ACHN (cell line): ENCODE results near the gene TBATA.

Experiments used
- DNase-seq: peaks from one replicate; pipeline ENCODE4 v3.0.0-alpha.2; 2015
- in situ Hi-C: cut with HindIII; loops from 2 replicates; pipeline ENCODE4 v1.10.0; 2017; ENCODE audit warnings: low sequenced_read_pairs, low pct_ligation_motif_present, low pct_unique_long_range_greater_than_20kb

The TBATA gene

DNA sequence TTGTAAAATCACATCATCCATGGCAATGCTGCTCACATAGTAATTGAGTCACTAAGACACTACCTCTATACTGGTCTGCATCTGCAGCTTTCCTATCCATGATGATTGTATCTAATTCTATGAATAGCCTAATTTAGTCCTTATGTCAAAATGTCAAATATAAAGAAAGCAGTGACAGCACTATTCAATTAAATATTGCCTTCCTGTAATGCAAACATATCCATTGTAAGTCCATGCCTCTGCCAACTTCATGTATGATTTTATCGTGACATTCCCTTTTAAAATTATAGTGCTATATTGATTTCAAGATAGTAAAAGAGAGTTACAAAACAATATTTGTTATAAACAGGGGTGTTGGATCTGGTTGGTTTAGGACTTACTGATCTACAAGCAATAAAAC is 25.8 kb upstream of the TBATA start:
- DNase-seq: no peak
- in situ Hi-C loops: no loop called here

GRCh38 chr10:70809726-70810125 is 24.5 kb upstream of the TBATA start:
- in situ Hi-C loops: no loop called here
- no peak for DNase-seq

- in situ Hi-C loops: no loop called here
- no peak for DNase-seq
These were observed 23.9 kb upstream of the TBATA start for GRCh38 chr10:70809011-70809611.

GRCh38 chr10:70807556-70807955 is 22.4 kb upstream of the TBATA start:
- in situ Hi-C loops: no loop called here
- no peak for DNase-seq

DNA sequence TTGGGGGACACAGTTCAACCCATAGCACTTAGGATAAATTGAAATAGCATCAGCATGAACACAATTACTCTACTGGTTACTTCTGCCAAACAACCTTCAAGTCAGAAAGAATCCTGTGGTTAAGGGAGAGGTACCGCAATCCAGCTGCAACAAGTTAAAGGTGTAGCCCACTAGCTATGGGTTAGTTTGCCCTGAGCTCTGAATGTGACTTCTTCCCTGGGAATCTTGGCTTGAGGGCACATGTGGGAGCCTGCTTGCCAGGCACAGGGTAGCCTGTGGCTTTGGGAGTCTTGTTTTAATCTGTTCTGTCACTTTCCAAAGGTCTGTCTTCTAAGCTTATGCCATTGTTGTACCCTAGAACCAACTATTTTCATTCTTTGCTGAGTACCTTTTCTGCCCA is 21.7 kb upstream of the TBATA start:
- in situ Hi-C loops: no loop called here
- DNase-seq: no peak

DNA sequence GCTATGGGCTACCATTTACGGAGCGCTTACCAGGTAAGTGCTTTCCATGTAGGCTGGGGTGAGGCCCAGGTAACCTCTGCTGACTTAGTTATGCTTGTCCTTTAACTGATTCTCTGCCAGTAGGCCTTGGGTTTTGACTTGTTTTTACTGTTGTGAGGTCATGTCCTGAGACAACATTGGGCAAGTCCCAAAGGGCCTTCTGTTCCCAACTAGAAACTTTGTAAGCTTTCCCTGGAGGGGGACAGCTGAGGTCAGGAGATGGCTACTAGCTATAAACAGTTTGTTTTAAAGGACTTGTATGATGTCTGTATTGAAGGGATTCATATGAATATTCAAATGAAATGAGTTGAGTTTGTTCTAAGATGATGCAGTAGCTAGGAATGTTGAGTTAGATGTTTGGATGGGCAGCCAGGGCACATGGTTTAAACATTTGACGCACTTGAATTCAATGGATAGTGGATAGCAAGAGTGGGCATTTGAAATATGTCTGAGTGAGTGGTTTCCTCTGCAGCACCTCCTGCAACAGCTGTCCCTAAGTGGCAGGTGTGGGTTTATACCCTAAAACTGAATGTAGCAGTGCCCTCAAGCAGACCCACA is 20.5 kb upstream of the TBATA start:
- in situ Hi-C loops: no loop called here
- no peak for DNase-seq

DNA sequence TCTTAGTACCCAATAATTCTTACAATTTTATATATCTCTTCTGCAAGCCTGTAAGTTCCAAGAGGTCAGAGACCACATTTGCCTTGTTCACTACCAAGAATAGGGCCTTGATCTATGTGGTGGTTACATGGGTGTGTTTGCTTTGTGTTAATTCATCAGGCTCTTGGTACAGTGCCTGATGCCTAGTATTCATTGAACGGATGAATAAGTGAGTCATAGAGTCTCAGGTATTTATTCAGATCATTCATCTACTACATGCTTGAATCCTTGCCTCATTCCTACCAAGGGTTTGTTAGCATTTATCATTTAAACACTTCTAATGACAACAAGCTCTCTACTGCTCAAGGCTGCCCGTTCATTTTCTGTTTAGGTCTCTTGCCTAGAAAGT is 19.2 kb upstream of the TBATA start:
- DNase-seq: no peak
- in situ Hi-C loops: no loop called here

DNA sequence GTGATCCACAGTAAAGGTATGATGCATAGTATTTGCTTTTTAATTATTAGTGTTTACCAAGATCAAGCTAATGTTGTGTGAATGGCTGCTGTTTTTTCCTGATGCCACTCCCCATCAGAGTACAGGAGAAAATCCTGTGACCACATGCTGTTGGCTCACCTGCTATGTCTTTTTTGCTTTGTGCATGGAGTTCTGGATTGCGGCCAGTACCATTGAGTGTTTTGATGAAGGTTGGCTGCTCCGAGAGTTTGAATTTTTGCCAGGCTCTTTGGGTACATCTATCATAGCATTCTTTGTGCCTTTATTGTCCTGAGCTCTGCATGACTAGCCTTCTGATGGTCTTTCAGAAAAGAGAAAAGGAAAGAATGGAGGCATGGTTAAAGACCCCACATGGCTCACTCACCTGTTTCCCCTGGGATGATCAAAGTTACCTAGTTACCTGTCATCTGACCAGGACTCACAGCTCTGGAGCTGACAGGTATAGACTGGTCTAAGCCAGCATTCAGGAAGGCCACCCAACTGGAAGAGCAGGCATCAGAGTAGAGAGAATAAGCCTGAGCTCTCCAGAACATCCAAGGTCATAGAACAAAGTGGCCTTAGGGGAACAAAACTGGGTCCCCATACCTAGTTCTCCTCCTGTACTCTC is 18.7 kb upstream of the TBATA start:
- in situ Hi-C loops: no loop called here
- DNase-seq: no peak

GRCh38 chr10:70801854-70802253 is 16.7 kb upstream of the TBATA start:
- DNase-seq: no peak
- in situ Hi-C loops: no loop called here

- in situ Hi-C loops: no loop called here
- DNase-seq: no peak
These were observed 13.9 kb upstream of the TBATA start for GRCh38 chr10:70799124-70799523.

GRCh38 chr10:70797840-70798239 is 12.7 kb upstream of the TBATA start:
- in situ Hi-C loops: no loop called here
- no peak for DNase-seq

DNA sequence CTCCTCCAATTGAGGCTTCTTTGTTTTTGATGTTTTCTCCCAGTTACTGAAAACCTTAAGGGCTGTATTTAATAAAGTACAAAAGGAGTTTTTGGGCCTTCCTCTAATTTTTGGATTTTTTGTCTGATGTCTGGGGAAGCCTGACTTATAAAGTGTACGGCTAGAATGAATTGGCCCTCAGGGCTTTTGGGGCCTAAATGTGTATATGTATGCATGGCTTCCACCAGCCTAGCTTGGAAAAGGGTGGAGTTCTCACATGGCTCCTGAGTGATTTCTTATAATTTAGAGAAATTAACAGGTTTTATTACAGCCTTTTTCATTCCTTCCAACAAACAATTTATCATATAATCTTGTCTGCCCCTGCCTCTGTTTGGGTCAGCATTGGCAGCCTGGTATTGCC is 10.4 kb upstream of the TBATA start:
- in situ Hi-C loops: no loop called here

GRCh38 chr10:70791386-70792039 is 6.3 kb upstream of the TBATA start:
- in situ Hi-C loops: no loop called here
- DNase-seq: no peak

More for the DNA sequence above, 10.4 kb upstream of the TBATA start:
- DNase-seq: no peak

DNA sequence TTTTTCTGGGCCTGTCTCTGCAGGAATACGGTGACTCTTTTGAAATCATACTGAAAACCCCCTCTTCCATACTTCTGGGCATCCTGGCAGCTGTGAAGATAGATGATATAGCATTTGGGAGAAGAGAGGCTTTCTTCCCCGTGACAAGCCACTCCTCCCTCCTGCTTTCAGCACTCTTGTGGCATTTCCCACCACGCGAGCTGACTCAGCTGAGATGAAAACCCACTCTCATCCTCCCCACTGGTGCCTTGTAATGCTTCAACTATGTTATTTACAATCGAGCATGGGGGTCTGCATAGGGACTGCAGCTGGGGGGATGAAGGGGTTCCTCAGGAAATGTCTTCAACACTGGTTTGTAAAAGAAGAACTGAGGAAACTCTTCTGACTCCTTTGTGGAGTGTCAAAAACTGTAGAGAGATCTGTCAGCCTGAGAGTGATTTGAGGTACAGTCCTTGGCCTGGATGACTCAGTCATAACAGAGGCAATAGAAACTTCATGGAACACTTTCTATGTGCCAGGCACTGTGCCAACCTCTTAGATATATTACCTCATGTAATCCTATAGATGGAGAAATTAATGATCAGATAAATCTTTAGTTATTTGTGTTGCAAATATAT is 1.7 kb upstream of the TBATA start:
- in situ Hi-C loops: no loop called here
- no peak for DNase-seq

GRCh38 chr10:70784471-70784870 is 706 bp downstream of the TBATA start:
- no peak for DNase-seq

GRCh38 chr10:70784016-70784415 is 1.2 kb downstream of the TBATA start:
- DNase-seq: no peak
- in situ Hi-C loops: no loop called here

More at GRCh38 chr10:70784471-70784870, 706 bp downstream of the TBATA start:
- in situ Hi-C loops: no loop called here

DNA sequence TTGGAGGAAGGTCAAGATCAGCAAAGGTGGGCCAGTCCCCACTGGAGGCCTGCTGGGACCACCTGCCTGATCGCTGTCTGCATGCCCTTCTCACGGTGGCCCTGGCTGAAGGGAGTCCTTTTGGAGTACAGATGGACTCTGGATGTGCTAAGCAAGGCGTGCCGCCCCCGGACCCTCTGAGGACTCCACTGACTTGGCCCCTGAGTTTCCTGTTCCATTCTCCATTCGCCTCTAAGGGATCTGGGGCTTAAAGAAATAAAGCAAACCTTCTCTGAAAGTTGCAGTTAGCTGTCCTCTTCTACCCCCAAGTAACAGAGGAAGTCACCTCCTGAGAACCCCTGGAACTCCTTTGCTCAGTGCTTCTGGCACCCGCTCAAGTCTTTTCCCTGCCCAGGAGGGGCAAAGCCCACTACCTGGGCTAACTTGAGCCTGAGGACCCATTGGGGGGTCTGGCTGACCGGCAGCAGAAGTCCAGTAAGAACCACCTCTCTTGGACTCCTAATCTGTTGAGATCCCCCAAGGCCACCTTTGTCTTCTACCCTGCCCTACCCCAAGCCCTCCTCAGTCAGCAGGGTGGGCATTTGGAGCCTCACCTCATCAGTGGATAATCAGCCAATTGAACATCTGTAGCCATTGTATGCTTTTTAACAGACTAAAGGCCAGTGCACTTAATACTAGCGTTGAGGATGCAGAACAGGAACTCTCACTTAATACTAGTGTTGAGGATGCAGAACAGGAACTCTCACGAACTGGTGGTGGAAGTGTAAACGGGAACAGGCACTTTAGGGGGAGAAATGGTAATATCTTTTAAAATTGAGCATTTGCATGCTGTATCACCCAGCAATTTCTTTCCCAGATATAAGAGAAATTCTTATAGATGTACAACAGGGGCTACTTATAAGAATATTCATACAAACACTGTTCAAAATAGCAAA is 2.2 kb downstream of the TBATA start:
- in situ Hi-C loops: no loop called here
- no peak for DNase-seq

- in situ Hi-C loops: no loop called here
- no peak for DNase-seq
These were observed 3.0 kb downstream of the TBATA start for GRCh38 chr10:70782086-70782745.
